NT2/D1 (cell line): Measurements from ENCODE around the gene CRTAP.
"Not testable (repeated sequence)": the region's sequence is repeated elsewhere in the genome, so short reads cannot be mapped to it uniquely, and the experiment has no call there.

ENCODE experiments used
- DNase-seq: peaks from one replicate; pipeline ENCODE4 v3.0.0-alpha.2; 2011; ENCODE audit warnings: low read depth, low spot score
- H3K27me3 ChIP-seq: 2 replicates; pipeline ENCODE4 v1.6.0; 2011; ENCODE audit warnings: mild to moderate bottlenecking; ENCODE audit not compliant: insufficient read length, insufficient read depth
- H3K36me3 ChIP-seq: 2 replicates; pipeline ENCODE4 v1.6.1; 2011; ENCODE audit warnings: mild to moderate bottlenecking, low read length, mixed read lengths; ENCODE audit not compliant: insufficient read depth, insufficient read length
- H3K4me1 ChIP-seq: 2 replicates; pipeline ENCODE4 v1.5.1; 2011; ENCODE audit not compliant: insufficient read depth, insufficient read length
- H3K4me3 ChIP-seq: 2 replicates; pipeline ENCODE4 v1.5.1; 2011; ENCODE audit warnings: low read depth; ENCODE audit not compliant: insufficient read length
- H3K9ac ChIP-seq: 2 replicates; pipeline ENCODE4 v1.6.0; 2011; ENCODE audit warnings: low read depth; ENCODE audit not compliant: insufficient read length
- H3K9me3 ChIP-seq: 2 replicates; pipeline ENCODE4 v1.5.1; 2011; ENCODE audit warnings: mild to moderate bottlenecking, low read length; ENCODE audit not compliant: insufficient read depth
- SUZ12 ChIP-seq: IDR thresholded peaks from 2 replicates; pipeline ENCODE4 v1.6.1; 2011; ENCODE audit not compliant: insufficient read length, insufficient read depth; ENCODE audit errors: extremely low read depth
- YY1 ChIP-seq: IDR thresholded peaks from 2 replicates; pipeline ENCODE4 v1.6.1; 2011; ENCODE audit not compliant: insufficient read length, insufficient read depth
- ZNF274 ChIP-seq: IDR thresholded peaks from 2 replicates; pipeline ENCODE4 v1.6.1; 2011; ENCODE audit warnings: mild to moderate bottlenecking, low read depth, low read length

The CRTAP gene

DNA sequence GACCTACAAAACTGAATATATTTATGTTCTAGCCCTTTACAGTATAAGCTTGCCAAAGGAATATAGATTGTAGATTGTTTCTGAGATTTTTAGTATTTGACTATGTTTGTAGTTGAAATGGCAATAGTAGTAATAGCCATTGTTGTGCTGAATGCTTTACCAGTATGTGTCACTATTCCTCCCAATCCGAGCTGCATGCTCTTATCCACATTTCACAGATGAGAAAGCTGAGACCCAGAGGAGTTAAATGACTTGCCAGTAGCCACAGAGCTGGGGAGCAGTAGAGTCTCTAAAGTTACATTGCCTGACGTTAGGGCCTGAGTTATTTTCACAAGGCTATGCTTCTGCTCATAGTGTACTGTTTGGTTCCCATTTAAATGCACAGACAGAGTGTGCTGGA is 13.6 kb upstream of the CRTAP start:
- no peak overlapping the region for H3K9ac ChIP-seq
- TF ChIP-seq SUZ12 (no peak), YY1 (no peak), ZNF274 (no peak)
- H3K27me3 ChIP-seq, result peaks cover 16% of the 10 kb centered on the region
- H3K4me1 ChIP-seq, result no peaks in the 10 kb centered on the region
- no peaks in the 10 kb centered on the region for H3K36me3 ChIP-seq
- H3K4me3 ChIP-seq, result no peak overlapping the region
- DNase-seq, result no peak
- no peaks in the 10 kb centered on the region for H3K9me3 ChIP-seq

DNA sequence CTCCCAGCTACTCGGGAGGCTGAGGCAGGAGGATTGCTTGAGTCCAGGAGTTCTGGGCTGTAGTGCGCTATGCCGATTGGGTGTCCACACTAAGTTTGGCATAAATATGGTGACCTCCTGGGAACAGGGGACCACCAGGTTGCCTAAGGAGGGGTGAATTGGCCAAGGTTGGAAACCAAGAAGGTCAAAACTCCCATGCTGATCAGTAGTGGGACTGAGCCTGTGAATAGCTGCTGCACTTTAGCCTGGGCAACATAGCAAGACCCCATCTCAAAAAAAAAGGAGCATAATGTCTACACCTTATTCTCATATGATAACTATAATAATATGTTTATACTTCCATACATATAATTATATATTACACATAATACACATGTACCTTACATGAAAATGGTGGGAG is 10.8 kb upstream of the CRTAP start:
- Histone ChIP-seq H3K4me3 (no peak overlapping the region), H3K36me3 (no peaks in the 10 kb centered on the region), H3K4me1 (no peaks in the 10 kb centered on the region), H3K9me3 (no peaks in the 10 kb centered on the region), H3K9ac (no peak overlapping the region), H3K27me3 (no peaks in the 10 kb centered on the region)
- TF ChIP-seq ZNF274 (no peak), YY1 (no peak), SUZ12 (no peak)
- DNase-seq, result no peak

DNA sequence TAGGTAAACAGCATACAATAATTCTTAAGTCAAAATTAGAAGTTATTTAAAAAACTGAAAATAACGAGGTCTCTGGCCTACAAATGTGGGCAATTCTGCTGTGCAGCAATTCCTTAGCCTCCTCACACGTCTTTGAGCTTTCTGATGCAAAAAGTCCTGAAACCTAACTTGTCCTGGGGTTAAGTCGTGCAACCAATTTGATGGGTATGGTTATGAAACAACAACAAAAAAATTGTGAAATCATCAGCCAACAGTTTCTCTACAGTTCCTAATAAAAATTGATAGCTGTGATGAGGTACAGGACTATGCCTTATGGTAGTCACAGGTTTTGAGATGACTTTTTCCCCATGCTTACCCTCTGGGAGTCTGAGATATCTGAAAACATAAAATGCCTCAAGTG is 10.3 kb upstream of the CRTAP start:
- DNase-seq, result no peak
- H3K36me3 ChIP-seq, result no peaks in the 10 kb centered on the region
- no peak overlapping the region for H3K9ac ChIP-seq
- TF ChIP-seq SUZ12 (no peak), ZNF274 (no peak), YY1 (no peak)
- no peaks in the 10 kb centered on the region for H3K4me1 ChIP-seq
- no peaks in the 10 kb centered on the region for H3K27me3 ChIP-seq
- no peaks in the 10 kb centered on the region for H3K9me3 ChIP-seq
- no peak overlapping the region for H3K4me3 ChIP-seq

DNA sequence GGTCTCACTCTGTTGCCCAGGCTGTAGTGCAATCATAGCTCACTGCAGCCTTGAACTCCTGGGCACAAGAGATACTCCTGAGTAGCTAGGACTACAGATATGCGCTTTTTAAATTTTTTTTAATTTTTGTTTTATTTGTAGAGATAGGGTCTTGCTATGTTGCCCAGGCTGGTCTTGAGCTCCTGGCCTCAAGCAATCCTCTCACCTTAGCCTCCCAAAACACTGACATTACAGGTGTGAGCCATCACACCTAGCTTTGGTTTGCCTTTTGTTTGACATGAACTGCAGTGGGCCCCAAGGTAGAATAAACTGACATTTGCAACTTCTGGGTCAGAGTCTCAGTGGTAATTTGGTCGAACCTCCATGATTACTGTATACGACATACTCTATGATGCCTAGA is 9.0 kb upstream of the CRTAP start:
- TF ChIP-seq SUZ12 (no peak), ZNF274 (no peak), YY1 (no peak)
- Histone ChIP-seq H3K27me3 (no peaks in the 10 kb centered on the region), H3K4me1 (no peaks in the 10 kb centered on the region), H3K4me3 (no peak overlapping the region), H3K36me3 (no peaks in the 10 kb centered on the region), H3K9me3 (no peaks in the 10 kb centered on the region), H3K9ac (no peak overlapping the region)
- DNase-seq, result no peak

DNA sequence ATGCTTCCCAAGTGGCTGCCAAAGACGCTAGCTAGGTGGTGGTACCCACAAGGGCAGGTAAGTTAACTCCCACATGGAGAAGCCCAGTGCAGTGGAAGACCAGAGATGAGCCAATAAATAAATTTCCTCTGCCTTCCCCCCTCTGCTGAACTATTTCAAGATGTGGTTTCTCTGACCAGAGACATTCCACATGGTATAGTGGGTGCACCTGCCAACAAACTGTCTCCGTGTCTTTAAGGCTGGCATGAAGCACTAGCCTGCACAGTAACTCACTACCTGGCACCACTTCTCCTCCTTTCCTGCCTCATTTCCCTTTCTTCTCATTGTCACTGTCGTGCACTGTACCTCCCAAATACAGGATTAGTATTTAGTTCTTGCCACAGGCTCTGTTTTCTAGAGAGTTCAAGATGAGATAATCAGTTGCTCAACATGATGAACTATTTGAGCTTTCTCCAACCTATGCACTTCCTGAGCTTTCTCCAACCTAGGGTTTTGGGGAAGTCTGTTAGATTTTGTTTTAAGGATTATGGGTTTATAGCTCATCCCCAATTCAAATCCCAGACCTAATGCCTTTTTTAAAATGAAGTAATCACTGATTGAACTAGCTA is 8.4 kb upstream of the CRTAP start:
- Histone ChIP-seq H3K36me3 (no peaks in the 10 kb centered on the region), H3K27me3 (no peaks in the 10 kb centered on the region), H3K4me3 (no peak overlapping the region), H3K4me1 (no peaks in the 10 kb centered on the region), H3K9ac (no peak overlapping the region), H3K9me3 (no peaks in the 10 kb centered on the region)
- DNase-seq, result no peak
- TF ChIP-seq ZNF274 (no peak), YY1 (no peak), SUZ12 (no peak)

DNA sequence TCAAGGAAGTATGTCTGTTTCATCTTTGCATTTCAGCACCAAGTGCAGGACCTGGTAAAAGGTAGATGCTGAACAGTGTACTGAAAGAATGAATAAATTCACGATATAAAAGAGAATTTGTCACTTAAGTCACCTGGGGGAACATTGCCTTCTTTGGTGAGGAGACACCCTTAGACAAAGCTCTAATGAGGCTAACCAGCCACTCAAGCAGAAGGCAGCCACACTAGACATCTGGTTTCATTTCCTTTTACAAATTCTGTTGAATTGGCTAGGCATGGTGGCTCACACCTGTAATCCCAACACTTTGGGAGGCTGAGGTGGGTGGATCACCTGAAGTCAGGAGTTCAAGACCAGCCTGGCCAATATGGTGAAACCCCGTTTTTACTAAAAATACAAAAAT is 7.0 kb upstream of the CRTAP start:
- H3K4me3 ChIP-seq, H3K4me1 ChIP-seq, H3K27me3 ChIP-seq, H3K9me3 ChIP-seq, H3K9ac ChIP-seq, H3K36me3 ChIP-seq, DNase-seq: not testable (repeated sequence)

DNA sequence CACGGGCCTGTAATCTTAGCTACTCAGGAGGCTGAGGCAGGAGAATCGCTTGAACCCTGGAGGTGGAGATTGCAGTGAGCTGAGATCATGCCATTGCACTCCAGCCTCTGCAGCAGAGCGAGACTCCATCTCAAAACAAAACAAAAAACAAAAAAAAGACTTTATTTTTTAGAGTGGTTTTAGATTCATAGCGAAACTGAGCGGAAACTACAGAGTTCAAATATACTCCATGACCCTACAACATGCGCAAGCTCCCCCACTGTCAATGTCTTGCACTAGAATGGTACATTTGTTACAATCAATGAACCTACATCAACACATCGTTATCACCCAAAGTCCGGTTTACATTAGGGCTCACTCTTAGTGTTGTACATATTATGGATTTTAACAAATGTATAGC is 2.2 kb upstream of the CRTAP start:
- no peak for DNase-seq
- H3K27me3 ChIP-seq, result no peaks in the 10 kb centered on the region

DNA sequence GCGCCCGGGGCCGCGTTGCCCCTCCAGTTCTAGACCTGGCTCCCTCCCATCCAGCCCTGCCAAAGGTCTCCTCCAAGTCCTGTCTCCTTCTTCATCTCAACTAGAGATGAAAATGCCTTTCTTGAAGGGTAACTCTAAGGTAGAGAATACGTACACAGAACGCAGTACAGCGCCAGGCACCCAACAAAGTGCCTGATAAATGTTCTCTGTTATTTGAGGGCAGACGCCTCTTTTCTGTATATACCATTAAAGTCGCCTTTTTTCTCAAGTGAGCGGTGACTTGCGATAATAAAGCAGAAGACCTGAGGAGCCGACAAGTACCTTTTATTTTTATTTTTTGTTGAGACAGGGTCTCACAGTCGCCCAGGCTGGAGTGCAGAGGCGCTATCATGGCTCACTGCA is 809 bp downstream of the CRTAP start:
- Histone ChIP-seq H3K9ac (peak overlapping the region; percentile 12), H3K27me3 (no peaks in the 10 kb centered on the region)
- TF ChIP-seq ZNF274, result no peak
- TF ChIP-seq SUZ12, result no peak
- TF ChIP-seq YY1, result no peak

More for the DNA sequence above, 2.2 kb upstream of the CRTAP start:
- no peak overlapping the region for H3K4me3 ChIP-seq
- H3K9ac ChIP-seq, result no peak overlapping the region
- H3K9me3 ChIP-seq, result no peaks in the 10 kb centered on the region
- TF ChIP-seq ZNF274, result no peak
- TF ChIP-seq SUZ12, result no peak
- no peak for TF ChIP-seq YY1
- H3K4me1 ChIP-seq, result no peaks in the 10 kb centered on the region
- no peaks in the 10 kb centered on the region for H3K36me3 ChIP-seq

More for the DNA sequence above, 809 bp downstream of the CRTAP start:
- H3K4me1 ChIP-seq, result no peaks in the 10 kb centered on the region
- no peaks in the 10 kb centered on the region for H3K9me3 ChIP-seq
- peaks cover 16% of the 10 kb centered on the region for H3K36me3 ChIP-seq
- H3K4me3 ChIP-seq, result peak overlapping the region; percentile 95
- DNase-seq, result no peak
